ELF-1 (cell line): ENCODE results near the gene FN1.
A peak's percentile ranks its signal among the peaks of the same experiment; 100 is the strongest.
"Not testable (repeated sequence)": the region's sequence is repeated elsewhere in the genome, so short reads cannot be mapped to it uniquely, and the experiment has no call there.

Source experiments
- DNase-seq: peaks from one replicate; pipeline ENCODE4 v3.0.0-alpha.2; 2016; ENCODE audit warnings: low read depth, low spot score

Gene FN1

DNA sequence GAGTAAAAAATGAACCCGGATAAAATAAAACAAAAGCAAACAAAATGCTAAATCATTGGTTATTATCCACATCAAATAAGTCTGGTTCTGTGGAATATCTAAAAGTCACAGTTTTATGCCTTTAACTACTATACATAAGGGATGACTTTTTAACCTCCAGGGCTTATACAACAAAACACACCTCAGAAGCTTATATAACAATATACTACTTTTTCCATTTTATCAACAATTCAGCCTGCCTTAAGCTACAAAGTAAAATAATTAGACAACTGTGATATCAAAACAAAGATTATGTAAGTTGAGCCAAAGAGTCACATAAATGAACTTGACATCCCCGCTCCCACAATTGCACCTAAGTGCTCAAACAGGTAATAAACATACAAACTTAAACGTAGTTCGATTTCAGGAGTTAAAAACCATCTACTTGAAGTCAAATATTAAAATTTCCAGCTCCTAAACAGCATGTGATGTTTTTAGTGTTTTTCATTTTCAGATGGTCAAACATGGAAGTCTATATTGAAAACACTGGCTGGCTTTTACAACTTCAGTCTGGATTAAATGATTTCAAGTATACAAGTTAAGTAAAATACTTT is 69.3 kb downstream of the FN1 start:
- no peak for DNase-seq

DNA sequence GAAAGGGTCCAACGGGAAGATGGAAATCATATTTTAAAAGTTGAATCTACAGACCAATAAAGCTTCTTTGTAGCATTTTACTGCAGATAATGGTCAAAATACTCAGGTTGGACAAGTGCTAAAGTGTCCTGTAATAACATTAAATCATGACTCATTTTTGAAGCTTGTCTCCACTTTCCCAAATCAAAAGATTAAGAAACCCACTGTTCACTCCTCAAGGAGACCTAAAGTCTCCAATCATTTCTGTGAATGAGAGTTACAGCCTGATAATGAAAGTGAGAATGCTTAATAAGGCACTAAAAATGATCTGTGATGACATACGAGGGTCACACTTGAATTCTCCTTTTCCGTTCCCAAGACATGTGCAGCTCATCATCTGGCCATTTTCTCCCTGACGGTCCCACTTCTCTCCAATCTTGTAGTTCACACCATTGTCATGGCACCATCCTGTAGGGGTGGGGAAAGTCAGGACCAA is 70.6 kb downstream of the FN1 start:
- no peak for DNase-seq

DNA sequence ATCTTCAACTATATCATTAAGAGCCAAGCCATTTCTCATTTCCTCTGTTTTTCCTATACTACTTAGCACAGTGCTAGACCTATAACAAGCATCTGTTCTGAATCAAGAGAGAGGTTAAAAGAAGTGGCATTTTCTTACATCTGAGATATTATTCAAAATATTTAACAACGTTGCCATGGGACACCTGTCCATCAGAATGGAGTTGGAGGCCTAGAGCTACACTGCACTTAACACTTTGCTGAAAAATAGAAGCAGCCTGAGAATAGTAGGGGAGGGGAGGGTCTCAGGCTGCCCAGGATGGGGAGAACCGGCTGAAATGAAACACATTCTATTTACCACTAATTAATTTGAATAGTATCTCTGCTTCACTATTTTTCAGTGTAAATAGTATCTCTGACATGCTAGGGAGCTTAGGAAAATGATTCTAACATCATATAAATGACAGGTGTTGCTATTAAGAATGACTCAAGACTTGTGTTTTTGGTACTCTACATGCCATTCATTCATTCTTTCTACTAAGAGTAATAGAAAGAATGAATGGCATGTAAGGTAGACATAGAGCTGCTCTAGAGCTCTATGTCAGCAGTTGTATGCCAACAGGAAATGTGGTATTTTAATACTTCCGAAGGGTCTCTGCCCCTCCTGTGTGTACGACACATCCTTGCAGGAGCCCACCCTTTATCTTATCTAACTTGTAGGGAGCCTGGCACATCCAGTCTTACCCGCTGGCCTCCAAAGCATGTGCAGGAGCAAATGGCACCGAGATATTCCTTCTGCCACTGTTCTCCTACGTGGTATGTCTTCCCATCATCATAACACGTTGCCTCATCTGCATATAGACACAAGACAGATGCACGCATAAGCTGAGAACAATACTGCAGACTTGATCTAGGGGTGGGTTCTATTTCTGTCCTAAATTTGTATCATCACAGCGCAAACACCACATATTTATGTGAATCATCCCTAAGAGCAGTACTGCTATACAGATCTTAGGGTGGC is 71.4 kb downstream of the FN1 start:
- DNase-seq, result no peak

DNA sequence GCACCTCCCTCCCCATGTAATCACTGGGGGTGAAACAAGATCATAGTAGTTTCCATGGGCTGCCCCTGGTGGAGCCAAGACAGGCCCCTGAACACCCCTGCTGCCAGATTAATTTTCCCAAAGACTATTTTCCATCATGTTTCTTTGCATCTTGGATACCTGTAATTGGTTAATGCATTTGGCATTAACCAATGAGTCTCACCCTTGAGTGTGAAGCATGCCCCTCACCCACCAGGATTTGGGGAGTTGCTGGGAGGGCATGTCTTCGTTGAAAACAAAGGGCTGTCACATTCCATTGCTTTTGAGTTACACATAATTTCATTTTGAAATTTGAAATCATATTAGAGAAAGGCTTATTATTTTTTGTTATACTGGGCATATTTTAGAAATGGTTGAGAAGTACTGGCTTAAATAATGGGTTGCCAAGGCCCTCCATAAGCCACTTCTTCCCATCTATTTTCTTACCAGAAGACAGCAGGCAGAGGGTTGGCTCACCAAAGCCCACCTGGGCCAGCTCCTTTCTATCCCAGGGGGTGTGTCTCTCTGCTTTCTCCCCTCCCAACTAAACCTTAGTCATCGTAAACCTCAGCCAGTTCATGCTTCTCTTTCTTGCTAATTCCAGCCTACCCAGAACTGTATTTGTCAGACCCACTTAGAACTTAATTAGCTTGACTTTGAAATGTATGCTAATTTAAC is 72.3 kb downstream of the FN1 start:
- no peak for DNase-seq

DNA sequence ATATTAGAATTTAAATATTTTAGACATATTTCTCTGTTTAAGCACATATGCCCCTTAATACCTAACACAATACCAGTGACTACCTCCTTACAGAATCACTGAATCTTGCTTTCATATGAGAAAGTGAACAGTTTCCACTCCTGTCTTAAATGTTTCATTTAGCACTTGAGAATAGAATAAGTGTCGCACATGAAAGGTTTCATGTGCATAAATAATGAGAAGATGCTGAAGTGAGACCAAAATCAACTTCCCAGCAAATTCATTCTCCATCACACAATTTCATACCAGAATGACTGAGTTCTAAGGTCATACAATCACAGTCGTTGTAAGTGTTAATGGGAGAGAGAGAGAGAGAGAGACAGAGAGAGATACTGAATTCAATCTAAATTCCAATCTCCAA is 72.8 kb downstream of the FN1 start:
- no peak for DNase-seq

DNA sequence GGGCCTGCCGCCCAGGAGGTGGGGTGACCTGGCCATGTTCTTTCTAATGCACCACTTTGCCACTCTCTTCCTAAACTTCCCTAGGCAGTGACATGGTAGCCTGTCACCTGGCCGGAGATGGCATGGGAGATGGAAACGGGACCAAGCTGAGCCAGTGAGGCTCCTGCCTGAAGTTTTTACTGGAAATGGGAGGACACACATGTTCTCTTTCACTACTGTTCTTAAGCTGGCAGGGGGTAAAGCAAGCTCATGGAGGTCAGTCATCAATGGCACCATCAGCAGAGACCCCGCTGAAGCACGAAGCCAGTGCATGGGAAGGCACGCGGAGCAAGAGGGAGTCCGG is 73.3 kb downstream of the FN1 start:
- no peak for DNase-seq

DNA sequence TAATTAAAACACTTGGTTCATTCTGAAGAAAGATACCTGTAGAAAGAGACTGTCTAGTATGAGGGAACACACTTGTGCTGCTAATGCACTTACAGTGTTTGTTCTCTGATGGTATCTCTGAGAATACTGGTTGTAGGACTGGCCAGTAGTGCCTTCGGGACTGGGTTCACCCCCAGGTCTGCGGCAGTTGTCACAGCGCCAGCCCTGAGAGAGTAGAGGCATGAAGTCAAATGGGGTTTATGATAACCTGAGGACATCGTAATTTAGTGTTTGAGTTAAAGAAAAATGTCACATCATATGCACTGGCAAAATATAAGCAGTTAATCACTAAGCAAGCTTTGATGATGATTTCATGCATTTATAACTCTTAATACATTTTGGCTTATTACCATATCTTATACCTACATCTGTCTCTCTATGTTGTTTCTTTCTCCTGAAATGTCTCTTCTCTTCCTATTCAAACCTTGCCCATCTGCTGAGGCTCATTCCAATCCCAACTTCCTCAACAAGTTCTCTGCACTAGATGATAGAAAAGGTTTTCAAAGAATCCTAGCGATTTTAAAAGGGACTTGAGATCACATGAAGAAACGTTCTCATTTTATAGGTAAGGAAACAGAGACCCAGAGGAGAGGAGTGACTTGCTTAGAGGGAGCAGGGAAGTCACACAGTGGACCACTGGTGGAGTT is 73.8 kb downstream of the FN1 start:
- DNase-seq, result no peak

DNA sequence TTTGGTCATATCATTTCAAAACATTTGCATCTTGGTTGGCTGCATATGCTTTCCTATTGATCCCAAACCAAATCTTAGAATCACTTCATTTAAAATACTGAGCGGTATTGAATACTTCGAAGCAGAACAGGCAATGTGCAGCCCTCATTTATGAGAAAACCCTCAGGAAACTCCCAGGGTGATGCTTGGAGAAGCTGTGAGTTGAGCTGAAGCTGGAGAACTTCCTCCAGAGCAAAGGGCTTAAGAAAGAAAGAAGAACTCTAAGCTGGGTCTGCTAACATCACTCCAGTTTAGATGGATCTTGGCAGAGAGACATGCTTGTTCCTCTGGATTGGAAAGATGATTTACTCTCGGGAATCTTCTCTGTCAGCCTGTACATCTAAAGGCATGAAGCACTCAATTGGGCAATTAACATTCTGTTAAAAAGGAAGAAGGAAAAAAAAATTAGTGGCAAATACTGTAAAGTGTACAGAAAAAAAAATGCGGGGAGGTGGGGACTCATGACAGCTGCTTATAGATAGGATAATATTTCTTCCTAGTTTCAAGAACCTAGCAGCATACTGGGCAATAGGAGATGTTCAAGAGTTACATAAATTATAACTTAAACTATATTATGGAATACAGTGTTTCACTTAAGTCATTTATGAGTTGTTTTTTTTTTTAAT is 74.5 kb downstream of the FN1 start:
- no peak for DNase-seq

DNA sequence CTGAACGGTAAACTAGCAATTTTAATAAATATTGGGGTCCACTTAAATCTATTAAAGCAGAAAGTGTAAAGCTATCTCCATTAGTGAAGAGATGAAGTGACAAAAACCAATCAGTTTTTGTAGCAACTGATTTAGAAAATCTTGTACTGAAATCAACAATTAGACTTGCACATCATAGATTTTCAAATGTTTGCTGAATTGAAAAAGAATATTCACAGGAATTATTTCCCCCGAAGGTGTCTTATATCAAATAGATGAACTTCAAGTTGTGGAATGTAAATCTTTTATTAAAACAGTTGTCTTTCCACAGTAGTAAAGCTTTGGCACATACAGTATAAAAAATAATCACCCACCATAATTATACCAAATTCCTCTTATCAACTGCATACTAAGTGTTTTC is 75.3 kb downstream of the FN1 start:
- no peak for DNase-seq

DNA sequence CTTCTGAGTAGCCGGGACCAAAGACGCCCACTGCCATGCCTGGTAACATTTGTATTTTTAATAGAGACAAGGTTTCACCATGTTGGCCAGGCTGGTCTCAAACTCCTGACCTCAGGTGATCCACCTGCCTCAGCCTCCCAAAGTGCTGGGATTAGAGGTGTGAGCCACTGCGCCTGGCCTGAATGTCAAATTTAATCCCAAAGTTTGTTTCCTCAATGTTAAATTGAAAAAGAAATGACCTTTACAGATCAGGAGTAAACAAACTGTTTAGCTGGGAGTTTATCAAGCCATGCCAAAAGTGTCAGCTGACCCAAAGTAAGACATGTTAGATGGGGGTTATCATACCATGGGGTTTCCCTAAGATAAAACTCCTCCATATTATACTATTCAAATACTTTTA is 75.8 kb downstream of the FN1 start:
- DNase-seq, result not testable (repeated sequence)

DNA sequence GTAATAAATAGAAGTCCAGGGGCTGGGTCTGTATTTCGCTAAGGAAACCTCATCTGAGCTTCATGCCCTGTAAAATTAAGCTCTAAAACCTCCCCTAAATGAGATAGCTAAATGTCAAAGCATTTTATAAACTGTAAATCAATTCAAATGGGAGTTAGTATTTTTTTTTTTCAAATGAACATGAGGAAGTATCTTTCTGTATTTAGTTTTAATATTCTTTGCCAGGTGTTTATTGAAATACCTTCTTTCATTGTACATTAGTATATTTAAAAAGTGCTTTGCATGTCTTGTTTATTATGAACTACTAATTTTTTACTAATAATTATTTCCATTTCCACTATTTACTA is 76.3 kb downstream of the FN1 start:
- DNase-seq, result no peak

DNA sequence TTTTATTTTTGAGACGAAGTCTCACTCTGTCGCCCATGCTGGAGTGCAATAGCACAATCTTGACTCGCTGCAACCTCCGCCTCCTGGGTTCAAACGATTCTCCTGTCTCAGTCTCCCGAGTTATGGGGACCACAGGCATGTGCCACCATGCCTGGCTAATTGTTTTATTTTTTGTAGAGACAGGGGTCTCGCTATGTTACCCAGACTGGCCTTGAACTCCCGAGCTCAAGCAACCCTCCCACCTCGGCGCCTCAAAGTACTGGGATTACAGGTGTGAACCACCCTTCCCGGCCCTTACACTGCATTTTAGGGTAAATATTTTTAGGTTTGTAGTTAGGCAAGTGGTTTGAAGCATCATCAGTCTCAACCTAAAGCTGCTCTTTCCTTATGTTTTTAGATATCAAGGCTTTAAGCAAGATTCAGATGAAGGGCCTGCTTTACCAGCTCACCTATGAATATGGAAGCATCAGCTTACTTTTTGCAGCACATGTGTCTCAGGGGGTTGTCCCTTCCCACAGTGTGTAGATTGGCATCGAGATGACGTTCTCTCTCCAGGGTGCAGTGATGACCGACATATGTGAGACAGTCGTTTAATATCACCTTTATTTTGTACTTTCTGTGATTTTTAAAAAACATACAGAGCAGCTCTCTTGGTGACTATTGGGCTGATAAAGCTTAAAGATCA is 76.8 kb downstream of the FN1 start:
- DNase-seq, result no peak

DNA sequence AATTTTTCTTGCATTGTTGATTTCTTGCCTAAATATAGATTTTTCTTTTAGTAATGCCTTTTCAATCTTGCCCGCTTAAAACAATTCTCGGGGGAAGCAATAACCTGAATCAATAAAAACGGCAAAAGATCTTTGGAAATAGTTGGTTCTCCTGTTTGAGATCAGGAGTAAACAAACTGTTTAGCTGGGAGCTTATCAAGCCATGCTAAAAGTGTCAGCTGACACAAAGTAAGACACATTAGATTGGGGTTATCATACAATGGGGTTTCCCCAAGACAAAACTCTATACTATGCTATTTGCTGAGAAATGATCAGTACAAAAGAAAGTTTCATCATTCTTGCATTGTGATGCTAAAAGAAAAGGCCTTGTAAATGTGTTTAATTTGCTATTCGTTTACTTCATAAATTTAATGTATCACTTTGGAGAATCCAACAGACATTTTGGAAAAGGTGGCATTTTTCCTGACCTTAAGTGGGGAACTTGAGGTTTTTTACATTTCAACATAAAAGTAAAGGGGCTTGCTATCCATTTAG is 77.5 kb downstream of the FN1 start:
- DNase-seq, result no peak

DNA sequence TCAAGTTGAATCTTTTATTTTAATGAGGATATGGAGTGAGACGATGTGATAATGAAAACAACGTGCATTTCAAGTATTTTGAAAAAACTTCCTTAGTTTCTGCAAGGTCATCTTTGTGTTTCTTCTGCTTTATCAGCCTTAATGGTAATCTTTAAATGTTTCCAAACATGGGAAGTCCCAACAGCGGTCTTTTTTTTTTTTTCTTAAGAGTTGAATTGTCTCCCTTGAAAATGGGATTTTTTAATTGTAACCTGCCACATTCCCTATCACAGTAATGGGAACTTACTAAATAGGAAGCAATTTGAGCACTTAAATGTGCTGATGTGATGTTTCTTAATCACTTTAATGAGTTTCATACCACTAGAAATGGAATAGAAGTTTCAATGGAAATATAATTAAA is 78.2 kb downstream of the FN1 start:
- DNase-seq, result no peak

DNA sequence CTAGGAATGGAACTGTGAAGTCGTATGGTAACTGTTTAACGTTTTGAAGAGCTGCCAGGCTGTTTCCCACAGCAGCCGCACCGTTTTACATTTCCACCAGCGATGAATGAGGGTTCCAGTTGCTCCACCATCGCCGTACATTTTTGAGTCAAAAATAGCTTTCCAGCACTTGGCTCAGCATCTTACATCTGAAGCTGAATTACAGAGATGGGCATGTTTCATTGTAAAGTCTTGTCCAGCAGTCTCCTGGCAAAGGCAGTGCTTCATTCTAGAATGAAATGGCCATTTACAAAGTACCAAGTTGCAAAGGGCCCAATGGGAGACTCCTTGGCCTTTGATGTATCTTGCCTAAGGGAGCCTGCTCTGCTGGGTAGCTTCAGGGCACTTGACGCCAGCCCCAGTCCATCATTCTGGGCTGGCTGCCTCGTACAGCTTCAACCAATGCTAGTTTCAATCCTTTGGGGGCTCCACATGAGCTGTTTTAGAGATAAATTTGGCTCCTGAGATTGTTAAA is 78.9 kb downstream of the FN1 start:
- DNase-seq, result peak; percentile 27

DNA sequence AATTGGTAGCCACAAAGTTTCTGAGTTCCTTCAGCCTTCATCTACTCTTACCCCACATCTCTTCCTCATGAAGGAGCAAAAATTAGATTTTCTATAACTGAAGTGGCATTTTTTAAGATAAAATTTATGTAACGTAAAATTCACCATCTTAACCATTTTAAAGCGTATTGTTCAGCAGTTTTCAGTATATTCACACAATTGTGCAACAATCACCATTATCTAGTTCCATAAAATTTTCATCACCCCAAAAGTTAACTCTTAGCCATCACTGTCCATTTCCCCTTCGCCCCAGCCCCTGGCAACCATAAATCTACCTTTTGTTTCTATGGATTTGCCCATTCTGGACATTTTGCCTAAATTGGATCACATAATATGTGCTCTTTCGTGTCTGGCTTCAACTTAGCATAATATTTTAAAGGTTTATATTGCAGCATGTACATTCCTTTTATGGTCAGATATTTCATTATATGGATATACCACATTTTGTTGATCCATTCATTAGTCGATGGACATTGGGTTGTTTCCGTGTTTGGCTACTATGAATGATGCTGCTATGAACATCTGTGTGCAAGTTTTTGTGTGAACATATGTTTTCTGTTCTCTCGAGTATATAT is 79.4 kb downstream of the FN1 start:
- no peak for DNase-seq

DNA sequence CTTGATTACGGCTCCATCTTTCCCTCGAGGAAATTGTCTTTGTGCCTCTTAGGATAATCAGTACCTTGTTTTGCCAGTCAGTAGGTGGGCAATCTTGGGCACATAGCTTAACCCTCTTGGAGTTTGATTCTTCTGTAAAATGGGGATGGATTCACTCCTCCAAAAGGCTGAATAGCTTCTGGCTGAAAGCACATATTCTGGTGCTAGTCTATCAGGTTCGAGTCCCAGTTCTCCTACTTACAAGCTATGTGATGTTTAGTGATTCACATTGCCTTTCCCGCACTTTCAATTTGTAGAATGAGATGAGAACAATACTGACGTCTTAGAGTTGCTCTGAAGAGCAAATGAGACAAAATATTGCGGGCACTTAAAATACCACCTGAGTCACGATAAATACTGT is 80.1 kb downstream of the FN1 start:
- no peak for DNase-seq

DNA sequence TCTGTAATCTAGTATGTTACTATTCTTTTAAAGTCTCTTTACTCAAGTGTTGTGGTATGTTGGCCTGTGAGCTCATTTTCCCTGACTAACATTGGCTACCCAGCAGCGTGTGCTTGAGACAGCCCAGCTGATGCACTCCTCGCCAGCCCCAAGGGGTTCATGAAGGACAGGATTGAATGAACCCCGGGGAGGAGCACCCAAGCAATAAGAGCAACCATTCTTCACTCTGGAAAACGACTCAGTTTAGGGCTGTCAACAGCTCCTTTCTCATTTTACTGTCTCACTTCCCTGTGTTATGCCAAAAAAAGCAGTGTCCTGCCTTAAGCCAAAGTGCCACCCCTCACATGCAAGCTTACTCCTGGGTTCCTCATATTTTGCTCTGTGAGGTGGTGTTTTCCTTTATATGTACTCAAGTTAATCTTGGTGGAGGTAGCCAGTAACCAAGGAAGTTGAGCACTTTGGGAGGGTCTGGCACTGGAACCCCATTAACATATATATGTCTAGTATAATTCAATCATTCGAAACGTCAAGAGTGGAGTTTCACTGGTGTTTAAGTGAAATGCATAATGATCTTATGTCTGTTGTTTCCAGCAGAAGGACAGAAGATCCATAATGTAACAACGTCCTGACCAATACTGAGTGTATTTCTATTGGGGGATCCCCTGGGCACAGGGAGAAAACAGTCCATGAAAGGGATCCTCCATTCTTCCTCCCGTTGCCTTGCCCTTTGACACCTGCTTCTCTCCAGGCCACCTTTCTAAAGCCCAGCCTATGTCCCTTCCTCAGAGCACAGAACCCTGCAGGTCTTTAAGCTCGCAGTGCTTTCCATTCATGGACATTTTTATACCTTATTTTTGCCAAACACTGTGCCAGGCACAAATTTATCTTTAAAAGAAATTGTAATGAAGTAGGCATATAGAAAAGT is 80.8 kb downstream of the FN1 start:
- DNase-seq, result no peak

DNA sequence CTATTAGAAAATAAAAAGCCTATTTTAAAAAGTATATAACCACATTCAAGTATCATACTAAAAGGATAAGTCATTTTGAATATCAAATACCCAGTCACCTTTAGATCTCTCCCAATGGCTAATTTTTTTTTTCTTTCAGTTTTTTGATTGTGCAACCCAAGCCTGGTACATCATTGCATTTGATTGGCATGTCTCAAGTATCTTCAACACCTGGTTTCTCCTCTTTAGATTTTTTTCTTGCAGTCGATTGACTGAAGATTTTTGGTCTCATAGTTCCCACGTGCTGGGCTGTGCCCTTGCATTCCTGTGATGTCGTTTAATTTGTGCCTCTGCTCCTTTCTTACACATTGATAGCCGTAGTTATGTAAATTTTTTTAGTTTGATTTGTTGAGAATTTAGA is 83.3 kb downstream of the FN1 start:
- no peak for DNase-seq
